Stimulated activated naive CD8-positive, alpha-beta T cell treated with anti-CD3 and anti-CD28 coated beads, Interleukin-15, Interleukin-2, amounts not matched to agents 100 ng/mL and 50 ng/mL, for 24 hours (primary cell): Measurements from ENCODE around the gene PYCARD.
"Not testable (repeated sequence)": the region's sequence is repeated elsewhere in the genome, so short reads cannot be mapped to it uniquely, and the experiment has no call there.

Experiments used
- H3K27ac Mint-ChIP-seq: one replicate; pipeline ENCODE4 v1.8.0; 2021; ENCODE audit warnings: mild to moderate bottlenecking, mixed read lengths
- H3K27me3 Mint-ChIP-seq: one replicate; pipeline ENCODE4 v1.8.0; 2021; ENCODE audit warnings: mixed read lengths
- H3K36me3 Mint-ChIP-seq: one replicate; pipeline ENCODE4 v1.8.0; 2021; ENCODE audit warnings: low read depth, mixed read lengths
- H3K4me1 Mint-ChIP-seq: one replicate; pipeline ENCODE4 v1.8.0; 2021; ENCODE audit warnings: low read depth, mixed read lengths
- H3K4me3 Mint-ChIP-seq: one replicate; pipeline ENCODE4 v1.8.0; 2021; ENCODE audit warnings: mild to moderate bottlenecking, mixed read lengths
- H3K9me3 Mint-ChIP-seq: one replicate; pipeline ENCODE4 v1.8.0; 2021; ENCODE audit warnings: mixed read lengths

The PYCARD gene

DNA sequence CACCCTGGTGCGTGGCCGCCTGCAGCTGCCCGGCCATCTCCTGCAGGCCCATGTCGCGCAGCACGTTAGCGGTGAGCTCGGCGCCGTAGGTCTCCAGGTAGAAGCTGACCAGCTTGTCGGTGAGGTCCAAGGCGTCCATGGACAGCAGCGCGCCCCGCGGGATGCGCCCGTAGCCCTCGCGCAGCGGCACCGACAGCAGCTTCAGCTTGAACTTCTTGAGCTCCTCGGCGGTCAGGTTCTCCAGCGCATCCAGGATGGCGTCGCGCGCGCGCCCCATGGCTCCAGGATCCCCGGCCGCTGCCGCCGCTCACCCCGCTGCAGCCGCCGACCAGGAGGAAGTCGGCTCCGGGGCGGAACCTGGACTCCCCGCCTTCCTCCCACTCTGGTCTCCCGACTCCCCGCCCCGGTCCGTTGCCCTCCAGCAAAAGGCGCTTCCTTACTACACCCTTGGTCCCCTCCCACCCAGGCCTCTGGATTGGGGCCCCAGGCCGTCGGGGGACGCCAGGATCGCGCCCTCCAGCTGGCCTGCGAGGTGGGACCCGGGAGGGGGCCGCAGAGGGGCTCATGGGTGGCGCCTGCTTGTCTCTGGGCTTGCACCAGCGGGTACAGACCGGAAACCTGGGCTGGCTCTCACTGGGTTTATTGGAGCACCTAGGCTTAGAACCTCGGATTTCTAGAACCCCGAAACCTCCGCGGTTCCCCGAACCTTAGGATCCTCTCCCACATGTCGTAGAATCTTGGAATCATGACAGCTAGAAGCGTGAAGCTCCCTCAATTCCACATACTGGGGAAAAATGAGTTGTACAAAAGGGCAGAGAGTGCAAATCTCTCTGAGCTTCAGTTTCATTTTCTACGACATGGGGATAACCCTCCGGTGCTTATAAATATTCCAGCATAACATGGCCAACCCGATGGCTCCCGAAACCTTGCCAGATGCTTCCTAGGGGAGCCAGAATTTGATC, at the start of gene PYCARD:
PYCARD (minus strand) TSS at position 347 of the 962 bp plus-strand sequence; CDS start at position 277, 70 bp downstream.
- H3K4me3 Mint-ChIP-seq: peak within 1 kb of the TSS; percentile 77
- H3K4me1 Mint-ChIP-seq: peaks cover 55% of the 10 kb centered on the region
- H3K27me3 Mint-ChIP-seq: no peaks in the 10 kb centered on the region
- no peaks in the 10 kb centered on the region for H3K9me3 Mint-ChIP-seq
- peaks cover 20% of the 10 kb centered on the region for H3K36me3 Mint-ChIP-seq
- no peak within 1 kb of the TSS for H3K27ac Mint-ChIP-seq

DNA sequence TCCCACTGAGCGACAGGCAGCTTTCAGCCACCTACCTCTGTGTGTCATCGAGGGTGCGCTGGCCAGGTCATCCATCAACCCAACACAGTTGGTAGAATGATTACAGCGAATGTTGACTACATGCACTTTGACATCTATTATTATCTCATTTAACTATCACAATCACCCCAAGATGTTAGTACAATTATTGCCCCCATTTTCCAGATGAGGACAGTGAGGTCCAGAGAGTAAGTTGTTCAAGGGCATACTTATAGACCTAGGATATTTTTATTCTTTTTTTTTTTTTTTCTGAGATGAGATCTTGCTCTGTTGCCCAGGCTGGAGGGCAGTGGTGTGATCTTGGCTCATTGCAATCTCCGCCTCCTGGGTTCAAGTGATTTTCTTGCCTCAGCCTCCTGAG, 48.9 kb upstream of the PYCARD start:
- Mint-ChIP-seq H3K4me1 (peaks cover 40% of the 10 kb centered on the region), H3K9me3 (no peaks in the 10 kb centered on the region), H3K27me3 (no peaks in the 10 kb centered on the region), H3K36me3 (no peaks in the 10 kb centered on the region), H3K4me3 (no peak overlapping the region), H3K27ac (no peak overlapping the region)

DNA sequence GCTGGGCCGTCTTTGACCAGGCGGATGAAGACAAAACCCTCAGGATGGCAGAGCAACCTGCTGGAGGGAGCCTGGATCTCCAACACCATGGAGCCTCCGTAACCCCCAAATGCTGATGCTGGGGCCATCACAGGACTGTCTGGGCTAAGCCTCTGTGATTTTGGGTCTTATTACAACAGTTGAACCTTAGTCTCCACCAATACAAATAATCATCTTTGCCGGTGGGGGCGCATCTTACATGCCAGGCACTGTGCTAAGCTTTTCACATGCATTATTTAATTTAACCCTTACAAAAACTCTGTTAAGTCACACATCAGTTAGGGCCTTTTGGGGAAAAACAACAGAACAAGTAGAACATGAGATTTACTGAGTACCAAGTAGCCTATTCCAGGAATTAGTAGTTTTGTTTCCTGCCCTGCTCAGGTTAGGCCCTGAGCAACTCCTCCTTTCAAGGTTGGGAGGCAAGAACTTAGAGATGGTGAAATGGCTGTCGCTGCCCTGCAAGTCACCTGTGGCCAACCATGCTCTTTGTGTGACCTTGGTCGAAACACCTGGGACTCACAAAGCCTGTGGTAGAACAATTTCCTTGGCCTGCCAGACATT, 48.3 kb upstream of the PYCARD start:
- no peaks in the 10 kb centered on the region for H3K36me3 Mint-ChIP-seq
- peaks cover 40% of the 10 kb centered on the region for H3K4me1 Mint-ChIP-seq
- H3K4me3 Mint-ChIP-seq: no peak overlapping the region
- no peaks in the 10 kb centered on the region for H3K9me3 Mint-ChIP-seq
- no peak overlapping the region for H3K27ac Mint-ChIP-seq
- H3K27me3 Mint-ChIP-seq: no peaks in the 10 kb centered on the region

DNA sequence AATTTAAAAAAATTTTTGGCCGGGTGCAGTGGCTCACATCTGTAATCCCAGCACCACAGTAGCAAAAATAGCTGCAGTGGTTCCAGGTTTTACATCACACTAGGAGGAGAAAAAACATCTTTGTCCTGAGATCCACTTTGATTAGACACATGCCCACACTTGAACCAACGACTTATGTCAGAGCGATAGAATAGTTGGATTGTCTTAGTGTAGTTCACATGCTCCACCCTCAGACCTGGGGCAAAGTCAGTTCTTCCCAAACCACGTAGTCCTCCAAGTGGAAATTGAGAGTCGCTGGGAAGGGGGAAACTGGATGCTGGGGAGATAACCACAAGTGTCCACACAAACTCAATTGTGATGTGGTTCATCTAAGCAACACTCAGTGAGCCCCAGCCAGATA, 45.8 kb upstream of the PYCARD start:
- Mint-ChIP-seq H3K9me3 (no peaks in the 10 kb centered on the region), H3K27ac (no peak overlapping the region), H3K4me3 (no peak overlapping the region), H3K4me1 (peaks cover 33% of the 10 kb centered on the region), H3K36me3 (no peaks in the 10 kb centered on the region), H3K27me3 (no peaks in the 10 kb centered on the region)

DNA sequence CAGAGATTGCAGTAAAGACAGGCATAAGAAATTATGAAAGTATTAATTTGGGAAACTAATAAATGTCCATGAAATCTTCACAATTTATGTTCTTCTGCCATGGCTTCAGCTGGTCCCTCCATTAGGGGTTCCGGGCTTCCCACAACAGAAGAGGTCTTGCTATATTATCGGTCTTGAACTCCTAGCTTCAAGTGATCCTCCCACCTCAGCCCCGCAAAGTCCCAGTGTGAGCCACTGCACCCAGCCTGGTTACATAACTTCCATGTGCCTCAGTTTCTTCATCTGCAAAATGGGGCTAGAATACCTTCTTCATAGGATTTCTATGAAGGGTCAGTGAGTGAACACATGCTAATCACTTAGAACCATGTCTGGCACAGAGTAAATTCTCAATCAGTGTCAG, 43.7 kb upstream of the PYCARD start:
- Mint-ChIP-seq H3K4me3 (no peak overlapping the region), H3K27me3 (no peaks in the 10 kb centered on the region), H3K9me3 (no peaks in the 10 kb centered on the region)

DNA sequence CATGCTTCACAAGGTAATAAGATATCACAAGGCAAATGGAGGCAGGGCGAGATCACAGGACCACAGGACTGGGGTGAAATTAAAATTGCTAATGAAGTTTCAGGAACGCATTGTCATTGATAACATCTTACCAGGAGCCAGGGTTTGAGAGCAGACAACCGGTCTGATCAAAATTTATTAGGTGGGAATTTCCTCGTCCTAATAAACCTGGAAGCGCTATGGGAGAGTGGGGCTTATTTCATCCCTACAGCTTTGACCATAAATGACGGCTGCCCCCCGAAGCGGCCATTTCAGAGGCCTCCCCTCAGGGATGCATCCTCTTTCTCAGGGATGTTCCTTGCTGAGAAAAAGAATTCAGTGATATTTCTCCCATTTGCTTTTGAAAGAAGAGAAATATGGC, 43.0 kb upstream of the PYCARD start:
- not testable (repeated sequence) for H3K36me3 Mint-ChIP-seq, H3K27ac Mint-ChIP-seq, H3K9me3 Mint-ChIP-seq, H3K27me3 Mint-ChIP-seq, H3K4me3 Mint-ChIP-seq
- peaks cover 15% of the 10 kb centered on the region for H3K4me1 Mint-ChIP-seq

More for the DNA sequence above, 43.7 kb upstream of the PYCARD start:
- Mint-ChIP-seq H3K4me1 (peaks cover 22% of the 10 kb centered on the region), H3K36me3 (no peaks in the 10 kb centered on the region), H3K27ac (no peak overlapping the region)

DNA sequence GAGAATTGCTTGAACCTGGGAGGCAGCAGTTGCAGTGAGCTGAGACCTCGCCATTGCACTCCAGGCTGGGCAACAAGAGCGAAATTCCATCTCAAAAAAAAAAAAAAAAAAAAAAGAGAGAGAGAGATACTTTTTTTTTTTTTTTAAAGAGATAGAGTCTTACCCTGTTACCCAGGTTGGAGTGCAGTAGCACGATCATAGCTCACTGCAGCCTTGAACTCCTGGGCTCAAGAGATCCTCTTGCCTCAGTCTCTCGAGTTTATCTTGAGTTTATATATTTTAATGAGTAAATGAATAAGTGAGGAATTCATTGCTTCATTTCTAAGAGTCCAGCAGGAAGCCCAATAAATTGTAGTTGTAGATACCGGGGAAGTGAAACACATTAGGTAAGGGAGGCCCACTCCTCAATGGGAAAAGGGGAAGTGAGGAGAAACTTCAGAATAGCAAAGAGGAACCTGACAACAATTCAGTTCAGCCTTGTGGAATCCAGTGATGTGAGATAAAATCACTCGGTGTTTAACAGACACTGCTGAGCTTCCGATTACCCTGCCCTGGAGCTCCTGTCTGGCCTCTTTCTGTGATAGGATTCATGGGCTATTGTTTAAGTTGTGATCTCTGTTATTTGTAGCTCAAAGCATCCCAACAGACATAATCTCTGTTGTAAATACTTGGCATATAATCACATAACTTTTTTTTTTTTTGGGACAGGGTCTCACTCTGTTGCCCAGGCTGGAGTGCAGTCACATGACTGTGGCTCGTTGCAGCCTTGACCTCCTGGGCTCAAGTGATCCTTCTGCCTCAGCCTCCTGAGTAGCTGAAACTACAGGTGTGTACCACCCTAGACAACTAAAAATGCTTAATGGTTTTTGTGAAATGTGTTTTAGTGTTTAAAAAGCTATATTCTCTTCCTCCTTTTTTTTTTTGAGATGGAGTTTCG, 41.4 kb upstream of the PYCARD start:
- Mint-ChIP-seq H3K9me3 (no peaks in the 10 kb centered on the region), H3K27ac (no peak overlapping the region), H3K4me3 (no peak overlapping the region), H3K4me1 (peaks cover 6% of the 10 kb centered on the region), H3K36me3 (no peaks in the 10 kb centered on the region), H3K27me3 (no peaks in the 10 kb centered on the region)

DNA sequence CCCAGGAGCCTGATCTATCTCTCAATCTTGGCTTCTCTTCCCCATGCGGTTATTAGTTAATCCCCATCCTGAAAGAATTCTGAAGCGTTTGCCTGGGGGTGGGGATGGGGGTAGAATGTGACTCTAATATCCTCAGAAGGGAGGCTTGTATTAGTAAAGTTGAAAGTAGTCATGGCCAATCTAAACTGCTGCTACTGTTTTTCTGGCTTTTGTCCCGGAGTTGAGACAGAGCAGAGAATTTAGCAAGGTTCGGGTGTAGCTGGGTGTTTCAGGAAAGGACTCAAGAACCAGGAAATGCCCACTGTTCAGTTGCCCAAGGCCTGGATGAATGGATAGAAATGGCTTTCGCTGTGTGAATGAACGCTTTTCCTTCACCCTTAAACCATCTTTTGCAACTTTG, 39.6 kb upstream of the PYCARD start:
- H3K27me3 Mint-ChIP-seq: no peaks in the 10 kb centered on the region
- H3K4me1 Mint-ChIP-seq: peaks cover 6% of the 10 kb centered on the region

DNA sequence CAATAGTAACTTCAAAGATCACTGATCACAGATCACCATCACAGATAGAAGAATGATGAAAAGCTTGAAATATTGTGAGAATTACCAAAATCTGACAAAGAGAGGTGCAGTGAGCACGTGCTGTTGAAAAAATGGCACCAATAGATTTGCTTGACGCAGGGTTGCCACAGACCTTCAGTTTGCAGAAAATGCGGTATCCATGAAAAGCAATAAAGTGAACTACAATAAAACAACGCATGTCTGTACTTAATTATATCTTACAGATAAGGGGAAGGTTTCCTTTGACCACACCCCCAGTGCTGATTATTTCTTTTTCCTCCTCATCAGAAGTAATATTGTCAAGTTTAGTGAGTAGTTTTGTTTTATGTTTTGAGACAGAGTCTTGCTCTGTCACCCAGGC, 35.5 kb upstream of the PYCARD start:
- Mint-ChIP-seq H3K27me3 (no peaks in the 10 kb centered on the region), H3K4me3 (no peak overlapping the region), H3K27ac (no peak overlapping the region), H3K9me3 (no peaks in the 10 kb centered on the region), H3K36me3 (no peaks in the 10 kb centered on the region), H3K4me1 (no peaks in the 10 kb centered on the region)

More for the DNA sequence above, 39.6 kb upstream of the PYCARD start:
- Mint-ChIP-seq H3K9me3 (no peaks in the 10 kb centered on the region), H3K36me3 (no peaks in the 10 kb centered on the region), H3K4me3 (no peak overlapping the region), H3K27ac (no peak overlapping the region)

DNA sequence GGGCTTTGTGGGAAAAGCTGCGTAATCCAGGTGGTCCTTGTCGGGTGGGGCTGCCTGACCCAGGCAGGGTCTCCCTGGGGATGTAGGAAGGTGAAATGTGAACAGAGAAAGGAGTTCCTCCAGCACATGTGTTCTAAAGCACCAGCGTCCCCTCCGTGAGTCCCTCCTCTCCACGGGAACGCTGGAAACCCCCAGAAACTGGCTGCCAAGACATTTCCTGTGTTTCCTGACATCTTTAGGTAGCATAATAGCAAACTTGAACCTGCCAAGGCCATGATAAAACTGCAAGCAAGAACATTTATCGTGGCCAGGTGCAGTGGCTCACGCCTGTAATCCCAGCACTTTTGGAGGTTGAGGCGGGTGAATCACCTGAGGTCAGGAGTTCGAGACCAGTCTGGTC, 26.9 kb upstream of the PYCARD start:
- peaks cover 4% of the 10 kb centered on the region for H3K27me3 Mint-ChIP-seq
- H3K4me3 Mint-ChIP-seq: no peak overlapping the region
- no peaks in the 10 kb centered on the region for H3K9me3 Mint-ChIP-seq
- no peaks in the 10 kb centered on the region for H3K36me3 Mint-ChIP-seq
- H3K27ac Mint-ChIP-seq: no peak overlapping the region
- no peaks in the 10 kb centered on the region for H3K4me1 Mint-ChIP-seq

DNA sequence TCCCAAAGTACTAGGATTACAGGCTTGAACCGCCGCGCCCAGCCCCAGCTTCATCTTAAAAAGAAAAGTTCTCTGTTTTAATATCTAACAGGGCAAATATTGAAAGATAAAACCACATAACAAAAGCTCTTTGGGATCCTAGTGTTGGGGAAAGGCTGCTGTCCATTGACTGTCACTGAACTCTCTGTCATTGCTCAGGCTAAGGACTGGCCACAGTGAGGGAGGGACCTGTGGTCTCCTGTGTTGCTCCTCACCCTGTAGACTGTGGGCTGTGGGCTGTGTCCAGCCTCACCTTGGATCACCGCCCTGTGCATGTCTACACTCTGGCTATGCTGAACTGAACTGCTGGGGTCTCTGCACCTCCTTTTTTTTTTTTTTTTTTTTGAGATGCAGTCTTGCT, 25.6 kb upstream of the PYCARD start:
- H3K4me1 Mint-ChIP-seq: no peaks in the 10 kb centered on the region
- H3K36me3 Mint-ChIP-seq: no peaks in the 10 kb centered on the region
- H3K27ac Mint-ChIP-seq: no peak overlapping the region
- no peaks in the 10 kb centered on the region for H3K9me3 Mint-ChIP-seq
- peaks cover 4% of the 10 kb centered on the region for H3K27me3 Mint-ChIP-seq
- H3K4me3 Mint-ChIP-seq: no peak overlapping the region

DNA sequence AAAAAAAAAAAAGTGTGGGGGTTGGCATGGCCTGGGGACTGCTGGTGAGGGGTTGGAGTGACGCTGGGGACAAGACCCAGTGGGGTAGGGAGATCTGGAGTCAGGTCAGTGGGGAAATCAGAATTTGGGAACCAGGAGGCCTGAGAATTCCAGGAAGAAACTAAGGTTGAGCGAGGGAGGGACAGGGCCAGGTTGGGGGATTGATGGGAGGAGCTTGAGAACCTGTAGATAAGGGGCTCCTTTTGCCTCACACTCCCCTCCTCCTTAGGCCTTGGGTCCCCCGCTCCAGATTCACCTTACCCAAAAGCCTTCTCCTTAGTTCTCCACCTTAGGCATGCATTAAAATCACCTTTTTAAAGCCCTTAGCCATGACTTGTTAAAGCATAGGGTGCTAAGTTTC, 22.6 kb upstream of the PYCARD start:
- Mint-ChIP-seq H3K27me3 (peaks cover 12% of the 10 kb centered on the region), H3K4me3 (no peak overlapping the region), H3K9me3 (no peaks in the 10 kb centered on the region), H3K27ac (no peak overlapping the region), H3K36me3 (no peaks in the 10 kb centered on the region), H3K4me1 (no peaks in the 10 kb centered on the region)

DNA sequence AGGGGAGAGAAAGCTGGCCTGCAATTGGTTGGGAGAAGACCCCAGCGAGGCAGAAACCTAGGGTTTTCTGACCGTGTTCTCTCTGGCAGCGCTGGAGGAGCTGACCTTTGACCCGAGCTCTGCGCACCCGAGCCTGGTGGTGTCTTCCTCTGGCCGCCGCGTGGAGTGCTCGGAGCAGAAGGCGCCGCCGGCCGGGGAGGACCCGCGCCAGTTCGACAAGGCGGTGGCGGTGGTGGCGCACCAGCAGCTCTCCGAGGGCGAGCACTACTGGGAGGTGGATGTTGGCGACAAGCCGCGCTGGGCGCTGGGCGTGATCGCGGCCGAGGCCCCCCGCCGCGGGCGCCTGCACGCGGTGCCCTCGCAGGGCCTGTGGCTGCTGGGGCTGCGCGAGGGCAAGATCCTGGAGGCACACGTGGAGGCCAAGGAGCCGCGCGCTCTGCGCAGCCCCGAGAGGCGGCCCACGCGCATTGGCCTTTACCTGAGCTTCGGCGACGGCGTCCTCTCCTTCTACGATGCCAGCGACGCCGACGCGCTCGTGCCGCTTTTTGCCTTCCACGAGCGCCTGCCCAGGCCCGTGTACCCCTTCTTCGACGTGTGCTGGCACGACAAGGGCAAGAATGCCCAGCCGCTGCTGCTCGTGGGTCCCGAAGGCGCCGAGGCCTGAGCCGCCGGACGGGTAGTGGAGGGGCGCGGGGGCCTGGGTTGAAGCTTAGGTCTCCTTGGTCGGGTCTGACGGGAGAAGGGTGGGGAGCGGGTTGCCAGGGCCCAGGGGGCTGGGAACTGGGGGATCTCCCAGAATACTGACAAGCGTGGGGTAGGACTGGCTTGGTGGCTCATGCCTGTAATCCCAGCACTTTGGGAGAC, 21.8 kb upstream of the PYCARD start:
- H3K4me3 Mint-ChIP-seq: no peak overlapping the region
- no peak overlapping the region for H3K27ac Mint-ChIP-seq
- H3K36me3 Mint-ChIP-seq: no peaks in the 10 kb centered on the region
- H3K4me1 Mint-ChIP-seq: no peaks in the 10 kb centered on the region
- peaks cover 9% of the 10 kb centered on the region for H3K27me3 Mint-ChIP-seq
- no peaks in the 10 kb centered on the region for H3K9me3 Mint-ChIP-seq

DNA sequence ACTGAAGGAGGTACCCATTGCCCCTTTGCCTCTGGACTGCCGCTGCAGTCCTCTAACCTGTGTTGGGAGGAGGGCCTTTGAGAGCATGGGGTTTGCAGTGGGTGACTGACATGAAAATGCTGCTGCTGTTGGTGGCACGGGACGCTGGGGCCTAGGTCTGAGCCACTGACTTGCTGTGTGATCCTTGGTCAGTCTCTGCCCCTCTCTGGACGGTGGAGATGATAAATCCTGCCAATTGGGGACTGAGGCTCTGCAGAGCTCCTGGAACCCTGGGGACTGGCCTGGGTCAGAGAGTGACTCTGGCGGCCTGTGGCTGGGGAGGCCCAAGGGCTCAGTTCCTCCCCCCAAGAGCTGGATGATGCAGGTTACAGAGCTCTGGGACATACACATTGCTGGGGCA, 20.5 kb upstream of the PYCARD start:
- Mint-ChIP-seq H3K36me3 (no peaks in the 10 kb centered on the region), H3K9me3 (no peaks in the 10 kb centered on the region), H3K27me3 (peaks cover 18% of the 10 kb centered on the region), H3K27ac (no peak overlapping the region), H3K4me1 (no peaks in the 10 kb centered on the region), H3K4me3 (no peak overlapping the region)
